KOPT-K1 (cell line): Measurements from ENCODE around the gene PCA3.

ENCODE experiments used
- H3K27ac ChIP-seq: fragments of 200-600 bp; sonication (generic); 2 replicates; pipeline ENCODE4 v1.5.1; 2016; ENCODE audit warnings: antibody characterized with exemption, mild to moderate bottlenecking, low read depth, low read length; ENCODE audit not compliant: poor library complexity, severe bottlenecking
- H3K36me3 ChIP-seq: fragments of 200-600 bp; sonication (generic); 2 replicates; pipeline ENCODE4 v1.5.1; 2017; ENCODE audit warnings: antibody characterized with exemption, mild to moderate bottlenecking, low read length, moderate library complexity; ENCODE audit not compliant: insufficient read depth
- H3K9me3 ChIP-seq: fragments of 200-600 bp; sonication (generic); 2 replicates; pipeline ENCODE4 v1.5.1; 2017; ENCODE audit warnings: antibody characterized with exemption, low read length, mild to moderate bottlenecking; ENCODE audit not compliant: insufficient read depth, poor library complexity, severe bottlenecking

Gene PCA3

DNA sequence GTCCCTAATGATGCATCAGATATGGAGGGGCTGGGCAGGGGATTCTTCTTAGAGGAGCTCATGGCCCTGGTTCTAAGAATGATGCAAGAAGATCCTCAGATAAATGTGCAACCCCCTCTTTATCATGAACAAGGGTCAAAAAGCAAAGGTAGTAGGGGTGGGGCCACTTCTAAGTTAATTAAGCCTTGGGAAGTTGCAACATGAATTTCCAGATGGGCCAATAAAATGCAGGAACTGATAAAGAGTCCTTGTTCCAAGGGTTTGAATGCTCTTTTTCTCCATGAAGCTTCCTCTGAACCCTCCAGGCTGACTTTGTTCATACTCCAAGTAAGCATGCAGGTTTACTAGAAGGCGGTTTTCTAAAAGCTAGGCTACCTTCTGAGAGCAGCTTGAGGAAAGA is 25.6 kb downstream of the PCA3 start:
- Histone ChIP-seq H3K36me3 (no peaks in the 10 kb centered on the region), H3K27ac (no peak overlapping the region)

DNA sequence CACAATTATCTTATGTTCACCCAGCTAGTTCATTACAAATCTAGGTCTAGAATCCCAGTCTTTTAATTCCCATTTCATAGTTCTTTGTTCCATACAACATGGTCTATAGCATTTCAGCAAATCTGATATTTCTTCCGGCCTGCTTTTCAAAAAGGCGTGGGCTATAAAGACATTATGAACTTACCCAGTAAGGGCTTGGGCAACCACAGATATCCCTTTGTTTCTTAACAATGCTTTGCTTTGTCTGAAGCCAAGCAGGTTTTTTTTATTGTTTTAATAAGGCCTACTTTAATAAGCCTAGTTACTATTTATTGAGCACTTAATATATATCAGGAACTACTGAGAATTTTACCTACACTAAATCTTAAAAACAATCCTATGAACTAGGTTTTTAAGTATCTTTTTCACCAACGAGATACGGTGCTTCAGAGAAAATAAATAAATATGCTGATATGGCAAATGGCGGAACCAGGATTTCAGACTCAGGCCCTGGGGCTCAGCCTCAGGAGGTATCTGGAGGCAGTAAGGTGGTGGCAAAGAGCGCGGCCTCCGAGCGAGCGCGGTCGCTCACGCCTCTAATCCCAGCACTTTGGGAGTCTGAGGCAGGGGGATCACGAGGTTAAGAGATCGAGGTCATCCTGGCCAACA is 29.7 kb downstream of the PCA3 start:
- Histone ChIP-seq H3K27ac (no peak overlapping the region), H3K9me3 (no peaks in the 10 kb centered on the region), H3K36me3 (no peaks in the 10 kb centered on the region)

More for the DNA sequence above, 25.6 kb downstream of the PCA3 start:
- no peaks in the 10 kb centered on the region for H3K9me3 ChIP-seq

DNA sequence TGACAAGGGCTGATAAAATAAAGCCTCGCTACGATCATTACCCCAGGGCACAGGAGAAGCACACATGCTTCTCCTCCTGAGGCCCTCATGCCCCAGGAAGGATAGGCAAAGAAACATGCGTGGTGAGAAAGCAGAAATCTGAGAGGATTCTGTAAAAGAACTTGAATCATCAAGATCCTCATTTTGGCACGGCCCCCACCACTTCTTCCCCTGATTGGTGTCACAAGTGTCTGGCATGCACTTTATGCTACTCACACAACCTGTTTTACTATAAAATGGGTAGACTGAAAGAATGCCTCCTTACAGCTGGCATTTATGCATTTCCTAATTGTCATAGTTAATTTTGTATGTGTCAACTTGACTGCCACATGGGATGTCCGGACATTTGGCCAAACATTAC is 32.1 kb downstream of the PCA3 start:
- Histone ChIP-seq H3K36me3 (no peaks in the 10 kb centered on the region), H3K9me3 (no peaks in the 10 kb centered on the region), H3K27ac (no peak overlapping the region)

DNA sequence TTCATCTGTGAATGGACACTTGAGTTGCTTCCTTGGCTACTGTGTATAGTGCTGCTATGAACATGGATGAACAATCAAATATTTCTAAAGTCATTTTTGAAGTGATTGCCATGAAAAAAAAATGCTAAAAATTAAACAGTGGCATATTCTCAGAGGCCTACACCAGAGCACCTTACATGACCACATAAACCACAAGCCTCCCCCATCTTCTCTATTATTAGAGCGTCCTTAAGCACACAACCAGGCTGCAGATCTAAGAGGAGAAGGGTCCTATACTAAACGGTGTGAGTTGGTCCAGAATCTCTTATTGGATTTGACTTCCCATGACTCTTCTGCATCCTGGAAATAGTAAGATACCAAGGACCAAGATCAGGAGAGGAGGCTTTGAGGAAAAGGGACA is 34.3 kb downstream of the PCA3 start:
- no peaks in the 10 kb centered on the region for H3K36me3 ChIP-seq
- H3K9me3 ChIP-seq: no peaks in the 10 kb centered on the region
- H3K27ac ChIP-seq: no peak overlapping the region

DNA sequence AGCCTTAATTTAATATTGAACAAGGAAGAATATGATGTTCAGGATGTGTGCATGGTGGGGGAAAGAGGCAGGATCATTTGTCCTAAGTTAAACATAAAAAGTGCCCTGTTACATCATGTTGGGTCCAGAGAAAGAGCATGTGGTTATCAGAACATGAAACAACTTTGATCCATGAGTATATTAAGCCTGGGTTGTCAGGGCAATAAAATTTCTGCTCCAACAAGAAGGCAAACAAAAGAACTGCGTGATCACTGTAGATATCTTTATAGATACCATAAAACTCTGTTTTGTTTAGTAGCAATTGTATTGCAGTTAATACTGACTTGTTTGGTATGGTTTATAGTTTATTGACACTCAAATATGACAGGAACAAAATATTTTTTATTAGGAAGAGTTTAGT is 35.2 kb downstream of the PCA3 start:
- Histone ChIP-seq H3K27ac (no peak overlapping the region), H3K36me3 (no peaks in the 10 kb centered on the region), H3K9me3 (no peaks in the 10 kb centered on the region)

DNA sequence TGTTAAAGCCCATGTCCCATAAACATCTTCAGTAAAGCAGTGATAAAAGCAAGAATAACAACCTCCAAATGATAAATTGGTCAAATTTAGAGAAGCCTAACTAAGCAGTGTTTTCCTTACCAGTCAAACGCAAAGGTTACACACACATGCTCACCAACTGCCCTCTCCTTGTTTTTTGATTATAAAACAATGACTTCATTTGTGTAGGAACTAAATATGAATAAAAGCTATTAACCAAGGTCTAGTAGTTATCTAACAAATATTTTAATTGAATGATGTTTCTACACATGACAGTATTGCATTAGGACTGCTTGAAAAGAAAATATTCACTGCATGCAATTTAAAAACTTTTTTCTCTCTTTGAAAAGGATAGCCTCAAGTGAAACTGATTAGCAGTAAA is 36.7 kb downstream of the PCA3 start:
- Histone ChIP-seq H3K9me3 (no peaks in the 10 kb centered on the region), H3K27ac (no peak overlapping the region), H3K36me3 (no peaks in the 10 kb centered on the region)

DNA sequence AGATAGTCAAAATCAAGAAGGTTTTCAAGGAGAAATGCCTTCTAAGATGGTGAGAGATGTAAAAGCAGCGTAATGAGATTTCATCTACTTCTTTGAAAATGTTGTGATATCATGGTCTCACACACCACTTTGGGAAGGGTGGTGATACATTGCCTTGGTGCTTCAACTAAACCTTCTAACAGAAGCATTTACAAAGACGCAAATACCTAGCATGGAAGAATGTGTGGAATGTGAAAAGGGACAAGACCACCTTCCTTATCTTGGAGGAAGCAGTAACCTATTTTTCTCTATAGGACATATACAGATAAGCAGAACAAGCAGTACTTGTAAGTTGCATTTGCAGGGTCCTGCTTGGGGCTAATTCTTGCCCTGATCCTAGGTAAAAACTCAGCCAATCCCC is 38.8 kb downstream of the PCA3 start:
- no peaks in the 10 kb centered on the region for H3K36me3 ChIP-seq
- no peak overlapping the region for H3K27ac ChIP-seq
- H3K9me3 ChIP-seq: no peaks in the 10 kb centered on the region

DNA sequence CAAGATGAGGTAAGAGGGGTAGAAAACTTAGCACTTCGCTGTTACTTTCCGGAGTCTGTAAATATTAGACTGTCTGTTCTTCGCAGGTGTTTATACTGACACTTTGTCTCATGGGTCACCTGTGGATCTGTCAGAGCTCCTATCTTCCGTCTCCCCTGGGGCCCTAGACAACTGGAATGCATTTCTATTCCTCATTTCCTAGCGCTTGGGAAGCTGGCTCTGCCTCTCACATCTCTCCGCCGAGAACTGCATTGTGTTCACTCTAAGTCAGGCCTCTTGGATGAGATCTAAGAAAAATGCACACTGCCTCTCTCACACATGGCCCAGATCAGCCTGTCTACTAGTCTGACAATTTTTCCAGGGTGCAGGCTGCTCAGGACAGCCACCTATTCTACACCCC is 39.5 kb downstream of the PCA3 start:
- no peak overlapping the region for H3K27ac ChIP-seq
- no peaks in the 10 kb centered on the region for H3K9me3 ChIP-seq
- no peaks in the 10 kb centered on the region for H3K36me3 ChIP-seq

DNA sequence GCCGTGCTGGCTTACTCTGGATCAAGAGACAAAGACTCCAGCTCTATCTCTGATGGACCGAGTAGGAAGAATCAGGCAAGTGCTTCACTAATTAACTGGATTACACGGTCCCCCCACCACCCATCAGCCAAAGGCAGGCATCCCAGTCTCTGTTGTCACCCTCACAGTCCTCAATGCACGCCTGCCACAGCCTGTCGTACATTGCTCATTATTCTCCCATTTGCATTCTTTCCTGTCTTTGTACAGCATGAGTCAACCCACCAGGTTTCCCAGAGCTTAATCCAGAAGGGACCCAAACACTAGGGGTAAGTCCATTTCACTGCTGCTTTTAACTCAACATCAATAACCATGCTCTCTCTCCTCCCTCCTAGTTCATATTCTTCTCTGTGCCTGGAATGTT is 44.4 kb downstream of the PCA3 start:
- Histone ChIP-seq H3K27ac (no peak overlapping the region), H3K9me3 (no peaks in the 10 kb centered on the region), H3K36me3 (no peaks in the 10 kb centered on the region)

DNA sequence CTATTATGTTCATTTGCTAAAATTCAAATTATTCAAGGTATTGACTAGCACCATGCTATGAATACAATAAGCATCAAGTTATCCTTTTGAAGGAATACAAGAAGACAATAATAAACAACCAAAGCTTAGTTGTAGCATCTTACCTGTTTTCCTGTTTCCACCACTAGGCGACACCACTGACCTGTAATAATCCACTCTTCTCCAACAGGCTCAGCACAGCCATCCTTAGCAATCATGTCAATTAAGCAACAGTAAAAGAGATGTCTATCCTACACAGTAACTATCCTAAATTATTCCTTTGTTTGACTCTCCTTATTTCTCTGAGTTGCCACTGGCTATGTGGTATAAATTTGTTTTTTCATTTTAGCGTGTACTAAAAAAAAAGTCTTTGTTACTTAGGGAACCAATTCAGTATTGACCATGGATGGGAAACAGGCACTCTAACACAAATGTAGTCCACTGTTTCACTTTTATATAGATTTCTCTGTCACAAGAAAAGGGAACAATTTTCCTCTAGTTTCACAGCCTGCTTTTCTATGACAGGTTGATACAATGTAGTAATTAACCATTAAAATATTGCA is 46.2 kb downstream of the PCA3 start:
- Histone ChIP-seq H3K9me3 (no peaks in the 10 kb centered on the region), H3K27ac (no peak overlapping the region), H3K36me3 (no peaks in the 10 kb centered on the region)

DNA sequence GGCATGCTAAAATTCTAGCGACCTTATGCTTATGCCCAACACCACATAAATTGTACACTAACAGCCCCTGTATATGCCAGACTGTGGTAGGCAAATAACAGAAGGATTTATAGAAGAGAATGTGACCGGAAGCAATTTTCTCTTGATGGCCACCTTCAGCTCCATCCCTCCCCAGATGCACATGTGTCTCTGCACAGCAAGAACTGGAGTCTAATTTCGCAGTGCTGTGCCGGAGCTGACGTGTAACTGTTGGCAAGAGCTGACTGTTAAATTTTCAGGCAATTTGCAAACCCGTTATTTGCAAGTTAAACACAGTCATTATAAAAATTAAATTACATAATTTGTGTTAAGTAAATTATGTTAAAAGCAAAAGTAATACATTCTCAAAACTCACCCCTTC is 48.4 kb downstream of the PCA3 start:
- no peaks in the 10 kb centered on the region for H3K36me3 ChIP-seq
- no peak overlapping the region for H3K27ac ChIP-seq
- H3K9me3 ChIP-seq: no peaks in the 10 kb centered on the region

DNA sequence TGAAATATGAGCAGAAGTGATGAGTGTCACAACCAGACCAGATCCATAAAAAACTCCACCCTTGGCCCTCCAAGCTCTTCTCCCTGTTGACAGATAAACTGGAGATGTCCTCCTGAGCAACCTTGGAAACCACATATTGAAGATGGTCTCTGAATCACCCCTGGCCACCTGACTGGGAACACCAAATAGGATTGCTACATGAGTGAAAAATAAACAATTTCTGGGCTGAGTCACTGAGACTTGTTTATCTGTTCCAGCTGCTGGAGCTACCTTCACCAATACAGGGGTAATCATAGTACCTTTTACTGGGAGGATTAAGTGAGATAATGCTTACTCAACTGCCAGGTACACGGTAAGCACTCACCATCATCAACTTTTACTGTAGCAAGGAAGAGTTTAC is 53.3 kb downstream of the PCA3 start:
- no peaks in the 10 kb centered on the region for H3K36me3 ChIP-seq
- H3K27ac ChIP-seq: no peak overlapping the region
- no peaks in the 10 kb centered on the region for H3K9me3 ChIP-seq

DNA sequence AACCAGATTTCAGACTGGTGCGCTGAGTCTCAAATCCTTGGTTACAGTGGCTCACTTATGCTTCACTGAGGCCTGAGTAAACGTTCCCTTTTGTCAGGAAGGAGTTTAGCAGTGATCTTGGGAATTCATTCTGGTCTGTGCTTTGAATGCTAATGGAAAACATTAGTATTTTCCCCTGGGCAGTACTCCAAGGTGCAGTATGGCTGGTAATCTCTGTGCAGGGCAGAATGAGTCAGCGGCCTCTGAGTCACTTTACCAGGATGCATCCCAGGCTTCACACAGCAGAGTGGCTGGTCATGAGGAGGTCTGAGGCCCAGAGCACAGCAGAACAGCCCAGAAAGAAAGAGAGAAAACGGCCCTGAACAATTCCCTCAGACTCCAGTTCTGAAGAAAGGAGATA is 54.0 kb downstream of the PCA3 start:
- Histone ChIP-seq H3K27ac (no peak overlapping the region), H3K36me3 (no peaks in the 10 kb centered on the region), H3K9me3 (no peaks in the 10 kb centered on the region)

DNA sequence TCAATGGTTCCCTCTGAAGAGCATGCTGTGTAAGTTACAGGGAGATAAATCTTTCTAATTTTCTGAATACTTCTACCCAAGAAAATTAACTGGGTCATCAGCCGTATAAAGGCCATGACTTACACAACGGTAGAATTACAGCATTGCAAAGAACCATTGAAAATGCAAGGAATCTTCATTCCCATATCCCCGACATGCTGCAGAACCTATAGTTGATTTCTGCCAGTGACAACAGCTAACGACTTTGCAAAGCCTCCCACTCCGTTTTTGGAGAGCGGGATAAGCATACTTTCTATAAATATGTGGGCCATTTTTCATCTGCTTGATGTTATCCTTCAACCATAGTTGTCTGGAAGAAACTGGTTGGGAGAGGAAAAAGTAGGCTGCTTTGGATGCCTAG is 56.2 kb downstream of the PCA3 start:
- Histone ChIP-seq H3K27ac (no peak overlapping the region), H3K9me3 (no peaks in the 10 kb centered on the region), H3K36me3 (no peaks in the 10 kb centered on the region)

DNA sequence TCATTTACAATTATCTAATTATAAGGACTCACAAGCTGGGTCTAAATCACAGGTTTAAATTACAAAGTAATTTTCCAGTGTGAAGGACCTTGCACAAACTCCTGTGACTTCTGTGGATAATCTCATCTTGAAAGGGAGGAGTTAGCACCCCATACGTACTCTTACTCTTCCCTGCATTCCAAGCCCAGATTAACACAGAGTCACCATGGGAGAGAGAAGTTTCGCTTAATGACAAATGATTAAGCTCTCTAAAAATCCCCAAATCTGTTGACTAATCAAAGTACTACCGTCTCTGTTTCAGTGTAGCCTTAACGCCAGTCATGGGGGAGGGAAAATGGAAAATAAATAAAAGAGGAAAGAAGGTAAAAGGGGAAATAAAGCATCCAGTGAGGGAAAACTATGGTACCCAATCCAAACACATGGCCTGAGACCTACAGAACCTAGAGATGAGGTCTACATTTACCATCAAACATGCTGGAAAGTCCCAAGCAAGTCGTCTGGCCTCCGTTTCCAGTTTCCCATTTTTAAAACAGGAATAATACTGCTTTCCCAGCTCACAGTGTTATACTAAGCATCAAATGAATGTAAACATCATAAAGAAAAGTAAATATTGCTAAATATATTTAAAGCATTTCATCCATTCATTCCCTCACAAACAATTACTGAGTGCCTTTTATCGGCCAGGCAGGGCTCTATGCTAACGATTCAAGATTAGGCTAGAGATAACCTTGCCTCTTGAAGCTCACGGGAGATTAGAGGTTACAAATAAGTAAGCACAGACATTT is 63.2 kb downstream of the PCA3 start:
- no peaks in the 10 kb centered on the region for H3K9me3 ChIP-seq
- H3K27ac ChIP-seq: no peak overlapping the region
- no peaks in the 10 kb centered on the region for H3K36me3 ChIP-seq

DNA sequence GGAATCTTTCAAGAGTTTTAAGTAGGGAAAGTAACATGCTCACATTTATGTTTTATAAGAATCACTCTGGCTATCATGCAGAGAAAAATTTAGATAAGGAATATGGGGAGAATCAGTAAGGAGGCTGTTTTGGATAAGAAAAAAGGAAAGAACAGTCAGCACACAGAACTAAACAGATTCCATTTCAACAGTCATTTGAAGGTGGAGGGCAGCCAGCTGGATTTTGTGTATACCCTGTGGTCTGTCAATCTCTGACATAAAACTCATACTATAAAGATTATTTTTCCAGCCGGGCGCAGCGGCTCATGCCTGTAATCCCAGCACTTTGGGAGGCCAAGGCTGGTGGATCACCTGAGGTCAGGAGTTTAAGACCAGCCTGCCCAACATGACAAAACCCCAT is 64.2 kb downstream of the PCA3 start:
- H3K27ac ChIP-seq: no peak overlapping the region
- H3K9me3 ChIP-seq: no peaks in the 10 kb centered on the region
- H3K36me3 ChIP-seq: no peaks in the 10 kb centered on the region
